Caki2 (cell line): ENCODE measurements around the gene ASTN2. TPM values are rescaled to one million over a fixed set of nuclear protein-coding genes. Genes with fewer than 3 reads are reported as not detected.
"Not testable (repeated sequence)": the region's sequence is repeated elsewhere in the genome, so short reads cannot be mapped to it uniquely, and the experiment has no call there.

ENCODE experiments used
- DNase-seq: peaks from one replicate; pipeline ENCODE4 v3.0.0-alpha.2; 2015; ENCODE audit warnings: low read depth
- in situ Hi-C: cut with HindIII; loops from 2 replicates; pipeline ENCODE4 v1.10.0; 2016; ENCODE audit warnings: low sequenced_read_pairs, low pct_unique_long_range_greater_than_20kb, mixed read lengths
- total RNA-seq: library from RNA; depleted of rRNA; stranded (reverse); fragments of >200 nt; shearing (Covaris generic); gene quantifications from 2 replicates; pipeline ENCODE4 v1.2.3, GENCODE V29; 2014; ENCODE audit warnings: low replicate concordance

ASTN2 gene
- total RNA-seq, 1 experiment from 2014 or later: 25.1 TPM

DNA sequence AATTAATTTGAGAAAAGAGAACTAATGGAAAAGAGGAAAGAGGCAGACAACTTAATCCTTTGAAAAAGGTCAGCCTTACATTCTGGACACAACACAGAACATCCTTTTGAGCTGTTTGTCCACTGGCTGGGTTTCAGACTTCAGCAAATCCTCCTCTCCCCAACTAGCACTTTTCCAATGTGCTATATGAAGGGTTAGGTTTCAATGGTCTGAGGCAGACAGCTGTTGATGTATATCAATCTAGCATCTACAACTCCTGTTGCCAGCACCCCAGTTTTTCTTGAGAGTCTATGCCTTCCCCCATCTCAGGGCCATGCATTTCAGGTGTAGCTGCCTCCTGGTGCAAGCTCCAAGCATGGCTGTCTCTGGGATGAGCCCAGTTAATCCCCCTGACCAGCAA is 553.5 kb downstream of the ASTN2 start:
- in situ Hi-C loops: no loop called here
- no peak for DNase-seq

DNA sequence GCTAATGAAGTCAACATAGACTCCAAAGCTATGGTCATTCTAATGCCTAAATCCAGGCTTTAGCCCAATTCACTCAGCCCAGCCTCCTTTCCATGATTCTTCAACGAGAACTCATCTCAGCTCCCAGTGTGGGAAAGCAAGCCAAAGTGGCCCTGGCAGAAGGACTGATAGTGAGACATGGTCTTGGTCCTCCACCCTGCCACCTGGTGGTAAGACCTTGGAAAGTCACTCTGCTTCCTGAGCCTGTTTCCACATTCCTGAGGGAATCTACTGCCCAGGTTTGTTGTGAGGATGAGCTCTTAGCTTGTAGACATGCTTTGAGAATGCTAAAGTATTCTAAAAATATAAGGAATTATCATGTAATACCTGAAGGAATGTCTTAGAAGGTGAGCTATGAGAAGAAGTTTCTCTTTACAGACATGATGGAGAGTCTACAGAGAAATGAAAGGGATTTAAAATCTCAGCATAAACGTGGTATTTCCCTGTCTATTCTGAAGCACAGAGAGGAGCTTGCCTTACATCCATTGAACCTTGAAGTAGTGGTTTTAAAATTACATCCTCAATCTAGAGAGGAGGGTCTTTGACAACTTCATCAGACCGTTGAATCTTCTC is 554.2 kb downstream of the ASTN2 start:
- in situ Hi-C loops: no loop called here
- peak; percentile 45 for DNase-seq

DNA sequence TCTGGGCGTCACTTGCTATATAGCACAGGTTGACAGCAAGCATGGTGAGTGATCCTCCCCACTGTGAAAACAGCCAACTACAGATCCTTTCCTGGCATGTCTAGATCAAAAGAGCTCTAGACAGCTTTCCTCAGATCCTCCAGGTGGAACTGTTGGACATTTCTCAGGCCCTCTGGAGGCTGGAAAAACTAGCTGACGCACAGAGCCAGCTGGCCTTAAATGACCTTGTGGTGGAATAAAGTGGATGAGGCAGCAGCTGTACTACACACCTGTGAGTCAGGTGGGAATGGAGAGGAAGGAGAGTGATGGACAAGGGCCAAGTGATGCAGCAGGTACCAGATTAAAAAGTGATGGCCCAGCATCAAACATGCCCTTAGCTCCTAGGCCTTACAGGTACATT is 555.1 kb downstream of the ASTN2 start:
- DNase-seq: no peak
- in situ Hi-C loops: no loop called here

DNA sequence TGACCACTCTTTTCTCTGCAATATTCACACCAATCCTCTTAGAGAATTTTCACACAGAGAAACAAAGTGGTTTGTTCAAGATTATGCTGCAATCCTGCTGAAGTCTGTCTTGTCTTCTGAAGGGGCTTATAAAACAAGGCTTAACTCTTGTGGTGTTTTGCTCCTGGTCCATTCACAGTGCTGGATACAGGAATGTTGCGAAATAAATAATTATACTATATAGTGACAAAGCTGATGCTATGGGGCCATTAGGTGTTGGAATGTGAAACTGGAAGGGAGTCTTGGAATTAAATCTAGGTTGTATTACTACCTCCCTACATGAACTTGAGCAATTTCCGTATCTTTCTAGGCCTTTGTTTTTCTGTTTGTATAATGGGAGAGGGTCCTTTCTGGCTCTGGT is 557.5 kb downstream of the ASTN2 start:
- DNase-seq: no peak
- in situ Hi-C loops: no loop called here

DNA sequence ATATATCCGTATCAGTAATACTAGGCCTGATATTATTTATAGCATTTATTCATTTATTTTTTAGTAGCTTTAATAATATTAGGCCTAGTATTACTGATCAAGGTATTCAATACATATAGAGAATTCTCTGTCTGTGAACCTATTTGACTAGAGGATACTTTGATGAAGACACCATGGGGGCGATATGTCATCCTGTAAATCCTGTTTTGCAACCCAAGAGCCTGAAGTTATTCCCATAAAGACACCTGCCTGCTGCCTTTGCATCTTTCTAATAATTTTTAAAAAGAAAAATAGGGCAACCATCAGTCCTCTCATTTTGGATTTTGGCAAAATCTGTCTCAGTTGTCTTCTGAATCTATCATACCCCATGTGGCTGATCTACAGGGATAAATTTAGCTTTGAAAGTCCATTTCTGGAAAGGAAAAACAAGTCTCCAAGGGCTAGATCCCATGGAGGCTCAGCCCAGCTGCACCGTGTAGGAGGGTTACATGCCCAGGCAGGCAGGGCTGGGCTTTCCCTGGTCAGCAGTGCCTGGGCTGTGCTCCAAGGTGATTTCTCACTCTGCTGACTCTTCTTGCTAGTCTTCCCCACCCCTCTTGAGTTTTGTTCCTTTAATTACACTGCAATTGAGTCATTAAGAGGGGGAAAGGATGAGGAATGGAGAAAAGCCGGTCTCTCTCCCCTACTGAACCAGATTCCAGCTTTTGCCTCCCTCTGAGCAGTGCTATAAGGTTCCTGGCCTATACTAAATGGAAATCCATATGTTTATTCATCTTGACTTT is 558.8 kb downstream of the ASTN2 start:
- DNase-seq: no peak
- in situ Hi-C loops: no loop called here

DNA sequence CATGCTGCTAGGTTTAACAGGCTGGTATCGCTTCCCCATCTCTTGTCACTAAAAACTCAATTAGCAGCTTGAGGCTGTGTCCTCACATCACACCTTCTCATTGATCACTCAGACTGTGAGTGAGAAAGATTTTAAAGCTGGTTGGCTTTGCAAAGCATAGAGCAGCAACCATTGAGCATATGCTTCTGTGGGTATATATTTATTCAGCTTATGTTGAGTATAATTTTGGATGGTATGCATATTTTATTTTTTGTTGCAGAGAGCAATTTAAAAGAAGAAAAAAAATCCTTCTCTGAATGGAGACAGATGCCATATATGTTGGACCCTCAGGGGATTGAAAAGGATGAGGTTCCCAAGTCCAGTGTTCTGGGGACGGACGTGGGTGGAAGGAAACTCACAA is 565.1 kb downstream of the ASTN2 start:
- in situ Hi-C loops: no loop called here
- no peak for DNase-seq

DNA sequence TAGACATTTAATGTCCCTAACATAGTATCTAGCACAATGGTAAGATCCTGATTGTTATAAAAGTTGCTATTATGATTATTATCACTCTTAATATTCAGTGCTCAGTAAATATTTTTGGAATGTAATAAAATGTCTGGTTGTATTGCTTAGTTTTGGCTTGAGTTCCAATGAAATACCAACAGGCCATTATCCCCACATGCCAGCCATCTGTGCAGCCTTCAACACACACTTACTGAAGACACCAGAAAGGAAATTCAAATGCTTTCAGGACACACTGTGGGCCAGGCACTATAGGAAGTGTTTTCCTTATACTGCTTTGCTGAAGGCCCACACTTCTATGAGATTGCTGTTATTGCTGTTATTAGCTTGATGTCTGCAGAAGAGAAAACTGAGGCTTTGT is 570.2 kb downstream of the ASTN2 start:
- no peak for DNase-seq
- in situ Hi-C loops: no loop called here

DNA sequence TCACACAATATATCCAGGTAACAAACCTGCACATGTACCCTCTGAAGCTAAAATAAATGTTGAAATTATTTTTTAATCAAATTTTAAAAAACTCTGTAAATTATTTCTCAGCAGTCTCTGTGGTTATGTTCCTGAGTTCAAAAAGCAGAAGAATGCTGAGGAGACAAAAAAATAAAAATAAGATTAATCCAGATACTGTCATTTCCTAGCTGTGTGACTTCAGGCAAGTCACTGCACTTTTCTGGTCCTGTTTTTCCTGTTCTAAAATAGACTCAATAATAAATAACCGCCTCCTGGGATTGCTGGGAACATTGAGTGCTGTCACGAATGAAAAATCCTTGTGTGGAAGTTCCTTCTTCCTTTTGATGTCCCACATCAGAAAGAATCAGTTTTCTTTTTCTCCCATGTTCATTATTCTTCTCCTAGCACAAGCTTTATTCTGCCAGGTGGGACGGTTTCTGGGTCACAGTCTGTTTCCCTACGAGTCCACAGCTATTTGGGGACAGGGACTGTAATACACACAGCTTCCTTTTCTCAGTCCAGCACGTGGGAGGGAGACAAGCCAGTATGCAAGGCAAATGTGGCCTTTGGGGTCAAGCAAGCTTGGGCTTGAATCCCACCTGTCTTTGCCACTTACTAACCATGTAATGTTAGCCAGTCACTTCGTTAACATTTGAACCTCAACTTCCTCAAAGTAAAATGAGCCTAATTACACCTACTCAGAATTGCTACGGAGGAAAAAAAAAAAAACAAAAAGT is 570.8 kb downstream of the ASTN2 start:
- no peak for DNase-seq
- in situ Hi-C loops: no loop called here

DNA sequence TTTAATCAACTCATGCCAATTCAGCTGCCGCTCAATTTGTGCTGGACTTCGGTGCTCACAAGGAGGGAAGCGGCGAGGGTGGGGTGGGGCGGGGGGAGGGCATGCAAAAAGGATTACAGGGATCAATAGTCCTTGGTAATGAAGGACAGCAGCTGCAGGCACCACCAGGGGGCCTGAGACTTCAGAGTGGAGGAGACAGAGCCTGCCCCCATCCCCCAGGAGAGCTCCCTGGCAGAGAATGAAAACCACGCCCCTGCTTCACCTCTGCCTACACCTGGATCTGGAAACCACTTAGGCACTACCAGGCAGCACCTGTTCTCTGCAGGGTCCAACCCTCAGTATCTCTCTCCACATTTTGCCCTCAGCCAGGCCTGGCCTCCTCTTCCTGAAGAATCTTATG is 572.2 kb downstream of the ASTN2 start:
- in situ Hi-C loops: no loop called here
- no peak for DNase-seq

DNA sequence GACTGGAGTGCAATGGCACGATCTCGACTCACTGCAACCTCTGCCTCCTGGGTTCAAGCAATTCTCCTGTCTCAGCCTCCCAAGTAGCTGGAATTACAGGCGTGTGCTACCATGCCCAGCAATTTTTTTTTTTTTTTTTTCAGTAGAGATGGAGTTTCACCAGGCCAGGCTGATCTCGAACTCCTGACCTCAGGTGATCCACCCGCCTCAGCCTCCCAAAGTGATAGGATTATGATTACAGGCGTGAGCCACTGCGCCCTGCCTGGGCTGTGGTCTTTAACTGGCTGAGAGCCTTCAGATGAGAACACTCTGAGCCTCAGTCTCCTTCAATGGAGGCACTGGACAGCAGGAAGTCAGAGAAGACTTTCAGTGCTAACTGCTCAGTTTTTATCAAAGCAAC is 576.4 kb downstream of the ASTN2 start:
- in situ Hi-C loops: not testable (repeated sequence)
- peak; percentile 10 for DNase-seq

DNA sequence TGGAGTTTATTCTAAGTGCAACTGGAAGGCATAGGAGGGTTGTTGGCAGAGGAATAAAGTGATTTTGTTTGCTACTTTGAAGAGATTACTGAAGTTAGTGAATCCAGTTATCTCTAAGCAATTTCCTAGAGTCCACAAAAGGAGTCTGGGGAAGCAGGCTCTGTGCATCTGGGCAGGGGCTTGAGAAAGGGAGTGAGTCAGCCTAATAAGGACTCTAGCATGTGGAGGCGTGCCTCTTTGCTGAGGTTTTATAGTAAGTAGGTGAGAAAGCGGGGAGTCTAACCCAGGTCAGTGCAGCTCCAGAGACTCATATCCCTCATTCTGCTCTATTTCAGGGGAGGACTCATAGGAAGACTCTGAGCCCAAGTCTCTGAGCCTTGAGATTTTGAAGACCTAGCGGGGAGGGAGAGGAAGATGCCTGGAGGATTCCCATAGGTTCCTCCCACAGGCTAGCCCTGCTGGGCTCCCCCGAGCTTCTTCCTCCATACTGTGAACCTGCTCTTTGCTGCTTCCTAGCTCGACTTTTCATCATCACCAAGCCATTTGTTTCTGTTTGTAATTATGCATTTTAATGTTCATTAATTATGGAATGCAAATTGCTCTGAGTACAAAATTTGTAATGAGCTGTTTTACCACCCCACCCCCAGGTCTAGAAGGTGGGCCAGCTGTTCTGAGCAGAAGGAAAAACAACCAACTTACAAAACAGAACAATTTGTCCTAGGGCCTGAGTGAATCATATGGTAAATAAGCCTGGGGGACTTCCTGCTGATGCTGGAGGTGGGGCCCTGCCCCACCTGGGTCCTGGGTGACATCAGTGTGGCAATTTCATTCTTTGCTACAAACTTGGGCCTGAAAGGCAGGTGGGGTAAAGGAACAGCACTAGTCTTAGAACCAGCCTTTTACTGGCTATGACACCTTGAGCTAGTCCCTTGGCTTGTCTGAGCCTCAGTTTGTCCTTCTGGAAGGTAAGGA is 577.6 kb downstream of the ASTN2 start:
- in situ Hi-C loops: no loop called here
- DNase-seq: no peak

DNA sequence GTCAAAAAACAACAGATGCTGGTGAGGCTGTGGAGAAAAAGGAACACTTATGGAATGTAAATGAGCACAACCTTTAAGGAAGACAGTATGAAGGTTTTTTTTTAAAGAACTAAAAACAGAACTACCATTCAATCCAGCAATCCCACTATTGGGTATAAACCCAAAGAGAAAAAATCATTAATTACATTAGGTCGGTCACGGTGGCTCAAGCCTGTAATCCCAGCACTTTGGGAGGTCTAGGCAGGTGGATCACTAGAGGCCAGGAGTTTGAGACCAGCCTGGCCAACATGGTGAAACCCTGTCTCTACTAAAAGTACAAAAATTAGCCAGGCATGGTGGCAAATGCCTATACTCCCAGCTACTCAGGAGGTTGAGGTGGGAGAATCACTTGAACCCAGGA is 584.5 kb downstream of the ASTN2 start:
- DNase-seq, in situ Hi-C loops: not testable (repeated sequence)

DNA sequence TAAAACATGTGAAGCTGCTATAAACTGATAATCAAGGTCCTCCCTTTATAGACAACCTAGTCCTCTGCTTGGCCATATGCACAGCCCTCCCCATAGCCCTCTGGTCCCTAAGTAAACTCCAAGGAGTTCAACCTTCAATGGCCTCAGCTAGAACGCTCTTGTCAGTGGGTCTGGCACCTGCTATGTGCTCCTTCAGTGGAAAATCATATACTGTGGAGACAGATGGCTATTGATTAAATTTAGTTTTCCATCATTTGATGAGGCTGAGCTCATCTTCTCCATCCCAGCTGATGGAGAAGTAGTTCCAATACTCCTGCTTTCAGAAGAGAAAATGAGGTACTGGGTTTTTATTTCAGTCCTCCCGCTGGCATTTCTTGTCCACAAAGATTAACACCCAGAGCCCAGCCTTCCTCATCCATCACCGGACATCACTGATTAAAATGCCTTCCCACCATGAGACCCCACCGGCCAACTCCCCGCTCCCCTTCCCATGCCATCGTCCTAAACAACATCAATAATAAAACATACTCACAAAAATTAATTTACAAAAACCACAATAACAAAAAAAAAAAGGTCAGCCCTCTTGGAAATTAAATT is 593.1 kb downstream of the ASTN2 start:
- DNase-seq: no peak
- in situ Hi-C loops: no loop called here

DNA sequence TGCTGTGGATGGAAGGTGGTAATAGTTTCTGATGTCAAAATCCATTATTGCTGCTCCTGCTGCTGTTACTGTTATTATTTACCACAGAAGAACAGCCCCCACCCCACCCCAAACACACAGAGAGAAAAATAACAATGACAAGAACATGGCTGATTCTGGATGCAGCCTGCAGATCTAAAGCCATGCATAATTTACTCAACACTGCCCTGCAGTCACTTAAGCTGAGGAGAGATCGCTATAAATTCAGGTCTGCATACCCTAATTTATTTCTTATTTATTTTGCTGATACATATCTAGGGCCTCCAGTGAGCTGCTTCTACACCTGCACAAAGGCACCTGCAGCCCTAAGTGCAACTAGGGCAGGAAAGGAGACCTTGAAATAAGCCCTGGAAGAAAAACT is 595.7 kb downstream of the ASTN2 start:
- in situ Hi-C loops: no loop called here
- DNase-seq: no peak

DNA sequence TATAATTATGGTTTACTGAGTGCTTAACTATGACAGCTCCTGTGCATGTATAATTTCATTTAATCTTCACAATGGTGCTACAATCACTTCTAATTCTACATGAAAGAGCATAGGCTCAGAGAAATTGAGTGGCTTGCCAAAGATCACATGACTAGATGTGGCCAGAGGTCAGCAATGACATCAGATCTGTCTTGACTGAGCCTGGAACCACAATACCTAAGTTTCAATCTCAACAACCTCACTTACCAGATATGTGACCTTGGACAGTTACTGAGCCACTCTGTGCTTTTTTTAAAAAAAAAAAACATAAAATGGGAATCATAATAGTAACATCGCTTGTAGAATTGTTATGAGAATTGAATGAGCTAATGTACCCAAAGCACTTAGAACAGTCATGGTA is 597.1 kb downstream of the ASTN2 start:
- no peak for DNase-seq
- in situ Hi-C loops: no loop called here

DNA sequence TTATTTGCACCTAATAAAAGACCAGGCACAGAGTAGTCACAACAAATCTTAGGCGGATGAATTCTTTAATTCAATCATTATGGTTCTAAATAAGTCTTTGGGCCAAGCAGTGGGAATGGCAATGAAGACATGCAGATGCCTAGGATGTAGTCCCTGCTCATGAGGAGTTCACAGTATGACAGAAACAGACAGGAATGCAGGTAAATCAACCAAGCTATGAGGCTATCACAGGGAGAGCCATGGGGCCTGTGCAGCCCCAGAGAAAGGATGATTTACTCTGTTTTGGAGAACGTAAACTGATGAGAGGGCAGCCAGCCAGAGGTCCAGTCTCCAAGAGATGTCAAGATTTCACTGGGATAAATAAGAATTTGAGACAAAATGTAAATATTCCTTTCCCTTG is 598.4 kb downstream of the ASTN2 start:
- DNase-seq: no peak
- in situ Hi-C loops: no loop called here

DNA sequence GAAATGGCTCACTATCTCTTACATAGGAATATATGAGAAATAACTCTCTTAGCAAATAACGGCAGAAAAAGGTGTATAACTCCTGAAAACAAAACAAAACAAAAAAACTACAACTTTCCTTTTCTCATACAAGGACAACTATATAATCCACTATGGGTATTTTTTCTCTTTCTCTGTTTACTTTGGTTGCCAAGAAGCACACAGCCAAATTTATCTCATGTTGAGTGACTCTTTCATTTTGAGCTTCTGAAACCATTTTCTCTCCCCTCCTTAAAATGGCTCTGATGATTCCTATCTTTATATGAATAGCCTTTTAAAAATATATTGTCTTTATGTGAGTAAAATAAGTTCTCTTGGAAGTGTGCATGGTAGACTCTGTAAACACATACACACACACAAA is 599.0 kb downstream of the ASTN2 start:
- DNase-seq: no peak
- in situ Hi-C loops: no loop called here

DNA sequence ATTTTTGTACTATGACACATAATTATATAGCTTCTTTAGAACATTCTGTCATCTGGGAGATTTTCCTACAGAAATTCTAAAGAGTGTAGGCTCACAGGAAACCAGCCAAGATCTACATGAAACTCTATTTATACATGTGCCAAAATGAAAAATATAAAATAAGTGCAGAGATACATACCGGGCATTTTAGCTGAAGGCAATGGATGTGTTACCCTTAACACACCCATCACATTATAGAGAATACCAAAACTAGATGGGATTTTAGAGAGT is 601.9 kb downstream of the ASTN2 start:
- in situ Hi-C loops: no loop called here
- no peak for DNase-seq
